ENCODE measurements around the gene UTP20. TPM values are rescaled to one million over a fixed set of nuclear protein-coding genes. Genes with fewer than 3 reads are reported as not detected.

UTP20 gene
- total and polyA plus RNA-seq, 10 donors: 1.5 to 21.5 (median 14.2) TPM

DNA sequence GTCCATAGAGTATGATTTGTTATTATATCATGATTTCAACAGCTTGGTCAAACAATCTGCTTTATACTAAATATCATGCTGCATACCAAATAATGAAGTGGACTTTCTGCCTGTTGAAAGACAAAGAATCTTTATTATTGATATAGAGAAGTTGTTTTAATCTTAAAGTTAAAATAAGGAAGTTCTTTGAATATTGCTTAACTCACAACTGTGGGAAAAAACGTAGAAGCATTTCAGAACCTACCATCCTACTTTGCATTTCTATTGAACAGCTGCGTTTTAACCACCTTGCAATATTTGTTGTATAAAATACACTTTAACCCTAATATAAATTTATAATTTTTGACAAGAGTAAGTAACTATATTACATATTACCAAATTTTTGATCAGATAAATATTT, 150.6 kb downstream of the UTP20 start:
- H3K4me3 ChIP-seq: no peak overlapping the region
- DNase-seq: no peak
- H3K36me3 ChIP-seq: no peaks in the 10 kb centered on the region
- no peak overlapping the region for H3K27ac ChIP-seq
- H3K27me3 ChIP-seq (replicated peaks in 1 of 7): no peaks in the 10 kb centered on the region
- H3K4me1 ChIP-seq: peaks cover 0 to 8% (median 0%) of the 10 kb centered on the region in 6 donors
- WGBS, 5 donors: 22 to 50% (median 33%) methylated on average over 2 of the region's 2 CpGs
- H3K9me3 ChIP-seq: no peaks in the 10 kb centered on the region
- TF ChIP-seq POLR2A (IDR thresholded peaks at IDR 0.05) (no peak), POLR2AphosphoS5 (IDR thresholded peaks at IDR 0.05) (no peak)
- TF ChIP-seq, protein P1, sequence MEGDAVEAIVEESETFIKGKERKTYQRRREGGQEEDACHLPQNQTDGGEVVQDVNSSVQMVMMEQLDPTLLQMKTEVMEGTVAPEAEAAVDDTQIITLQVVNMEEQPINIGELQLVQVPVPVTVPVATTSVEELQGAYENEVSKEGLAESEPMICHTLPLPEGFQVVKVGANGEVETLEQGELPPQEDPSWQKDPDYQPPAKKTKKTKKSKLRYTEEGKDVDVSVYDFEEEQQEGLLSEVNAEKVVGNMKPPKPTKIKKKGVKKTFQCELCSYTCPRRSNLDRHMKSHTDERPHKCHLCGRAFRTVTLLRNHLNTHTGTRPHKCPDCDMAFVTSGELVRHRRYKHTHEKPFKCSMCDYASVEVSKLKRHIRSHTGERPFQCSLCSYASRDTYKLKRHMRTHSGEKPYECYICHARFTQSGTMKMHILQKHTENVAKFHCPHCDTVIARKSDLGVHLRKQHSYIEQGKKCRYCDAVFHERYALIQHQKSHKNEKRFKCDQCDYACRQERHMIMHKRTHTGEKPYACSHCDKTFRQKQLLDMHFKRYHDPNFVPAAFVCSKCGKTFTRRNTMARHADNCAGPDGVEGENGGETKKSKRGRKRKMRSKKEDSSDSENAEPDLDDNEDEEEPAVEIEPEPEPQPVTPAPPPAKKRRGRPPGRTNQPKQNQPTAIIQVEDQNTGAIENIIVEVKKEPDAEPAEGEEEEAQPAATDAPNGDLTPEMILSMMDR (IDR thresholded peaks at IDR 0.05 in 8 of 11, conservative IDR thresholded peaks at IDR 0.05 in 3 of 11): no peak
- intact Hi-C loops (cut with DNase I; ENCODE audit: low total_unique reads): no loop called here

DNA sequence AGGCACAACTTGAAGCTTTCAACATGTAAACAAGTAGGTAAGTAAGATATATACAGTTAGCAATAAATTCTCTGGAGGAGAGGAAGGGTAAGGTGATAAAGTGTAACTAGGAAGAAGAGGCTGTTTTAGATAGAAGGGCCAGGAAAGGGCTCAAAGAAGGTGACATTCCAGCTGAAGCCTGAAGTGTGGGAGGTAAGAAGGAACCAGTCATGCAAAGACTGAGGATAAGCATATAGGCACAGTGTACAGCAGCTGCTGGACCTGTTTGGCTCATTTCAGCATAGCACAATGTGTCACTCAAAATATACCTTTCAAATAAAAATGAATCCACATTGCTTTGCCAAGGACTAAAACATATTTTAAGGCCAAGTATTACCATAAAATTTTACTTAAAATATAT, 156.2 kb downstream of the UTP20 start:
- Histone ChIP-seq H3K9me3 (no peaks in the 10 kb centered on the region), H3K27me3 (replicated peaks in 1 of 7) (no peaks in the 10 kb centered on the region), H3K36me3 (no peaks in the 10 kb centered on the region), H3K27ac (no peak overlapping the region), H3K4me1 (no peaks in the 10 kb centered on the region), H3K4me3 (no peak overlapping the region)
- no peak for DNase-seq
- TF ChIP-seq, protein P1 (IDR thresholded peaks at IDR 0.05 in 8 of 11, conservative IDR thresholded peaks at IDR 0.05 in 3 of 11): no peak
- intact Hi-C loops (cut with DNase I; ENCODE audit: low total_unique reads): no loop called here

Small RNA genes within 50 kb of the gene (small RNA-seq; reads per million reads assigned to genes)
- gene RNU6-1068P (0 reads per million in 4 donors), gene RPS27P23 (0 reads per million in 4 donors)

Other genes with a start within 250 kb of the UTP20 start
- not detected for gene SLC5A8, start 69.9 kb upstream of the UTP20 start, total RNA-seq
- gene SLC5A8, start 69.9 kb upstream of the UTP20 start, polyA plus RNA-seq: under 1 TPM in 2 of 3 donors, not detected in 1; 0.02 TPM
- gene ARL1, start 127.7 kb downstream of the UTP20 start, total RNA-seq: 10 to 100 TPM; 37.1 to 64.9 (median 46.2) TPM
- 10 to 100 TPM; 12.3 to 20.0 (median 19.6) TPM for gene ARL1, start 127.7 kb downstream of the UTP20 start, polyA plus RNA-seq
- gene SPIC, start 195.2 kb downstream of the UTP20 start, total RNA-seq: 100 to 1,000 TPM in 4 of 7 donors, 10 to 100 TPM in 3; 64.5 to 172 (median 102) TPM
- gene SPIC, start 195.2 kb downstream of the UTP20 start, polyA plus RNA-seq: 10 to 100 TPM in 2 of 3 donors, 1 to 10 TPM in 1; 6.7 to 35.7 (median 11.6) TPM